KMS-11 (cell line): Measurements from ENCODE around the gene PLA2G2E.

ENCODE experiments used
- H2AFZ ChIP-seq: fragments of 200-600 bp; sonication (generic); 2 replicates; pipeline ENCODE4 v1.6.1; 2016; ENCODE audit warnings: antibody characterized with exemption, mixed run types, low read depth
- H3K27ac ChIP-seq: fragments of 200-600 bp; sonication (generic); 2 replicates; pipeline ENCODE4 v1.6.1; 2016; ENCODE audit warnings: mild to moderate bottlenecking, mixed run types
- H3K27me3 ChIP-seq: fragments of 200-600 bp; sonication (generic); 2 replicates; pipeline ENCODE4 v1.6.1; 2017; ENCODE audit warnings: mild to moderate bottlenecking, low read depth, mixed run types, moderate library complexity; ENCODE audit not compliant: insufficient read depth
- H3K36me3 ChIP-seq: fragments of 200-600 bp; sonication (generic); 2 replicates; pipeline ENCODE4 v1.6.1; 2017; ENCODE audit warnings: mild to moderate bottlenecking, mixed run types; ENCODE audit not compliant: insufficient read depth
- H3K4me1 ChIP-seq: fragments of 200-600 bp; sonication (generic); 2 replicates; pipeline ENCODE4 v1.6.1; 2016; ENCODE audit warnings: mild to moderate bottlenecking, low read depth, mixed run types; ENCODE audit not compliant: poor library complexity, severe bottlenecking
- H3K4me2 ChIP-seq: fragments of 200-600 bp; sonication (generic); 2 replicates; pipeline ENCODE4 v1.7.0; 2016; ENCODE audit warnings: mild to moderate bottlenecking, mixed run types
- H3K4me3 ChIP-seq: fragments of 200-600 bp; sonication (generic); IDR thresholded peaks from 2 replicates; pipeline ENCODE4 v1.6.1; 2017; ENCODE audit warnings: low read depth, low read length, mixed read lengths; ENCODE audit not compliant: insufficient read depth
- H3K79me2 ChIP-seq: fragments of 200-600 bp; sonication (generic); 2 replicates; pipeline ENCODE4 v1.6.1; 2016; ENCODE audit warnings: low read depth, mixed run types; ENCODE audit not compliant: insufficient read depth
- H3K9ac ChIP-seq: fragments of 200-600 bp; sonication (generic); 2 replicates; pipeline ENCODE4 v1.6.1; 2016; ENCODE audit warnings: mild to moderate bottlenecking, mixed run types
- H4K20me1 ChIP-seq: fragments of 200-600 bp; sonication (generic); 2 replicates; pipeline ENCODE4 v1.6.1; 2016; ENCODE audit warnings: mild to moderate bottlenecking, mixed run types; ENCODE audit not compliant: insufficient read depth
- CTCF ChIP-seq: fragments of 200-600 bp; sonication (generic); conservative IDR thresholded peaks from 2 replicates; pipeline ENCODE4 v1.6.1; 2017; ENCODE audit warnings: low read depth, mild to moderate bottlenecking, antibody characterized with exemption, low read length, moderate library complexity, mixed read lengths

Gene PLA2G2E

GRCh38 chr1:19910650-19911049, 12.8 kb downstream of the PLA2G2E start:
- Histone ChIP-seq H3K27me3 (no peaks in the 10 kb centered on the region), H2AFZ (no peak overlapping the region), H3K79me2 (no peaks in the 10 kb centered on the region), H3K9ac (no peak overlapping the region), H3K4me2 (no peak overlapping the region), H3K4me3 (no peak overlapping the region), H3K36me3 (peaks cover 5% of the 10 kb centered on the region; the same call in 1 of the 2 replicates), H3K4me1 (no peaks in the 10 kb centered on the region), H4K20me1 (no peaks in the 10 kb centered on the region), H3K27ac (no peak overlapping the region)
- TF ChIP-seq CTCF: no peak

- Histone ChIP-seq H3K4me1 (no peaks in the 10 kb centered on the region), H3K9ac (no peak overlapping the region), H3K27ac (no peak overlapping the region), H2AFZ (no peak overlapping the region), H3K79me2 (no peaks in the 10 kb centered on the region), H3K27me3 (no peaks in the 10 kb centered on the region), H3K4me3 (no peak overlapping the region), H3K4me2 (no peak overlapping the region), H3K36me3 (peaks cover 5% of the 10 kb centered on the region; the same call in 1 of the 2 replicates), H4K20me1 (no peaks in the 10 kb centered on the region)
- no peak for TF ChIP-seq CTCF
These were observed 13.4 kb downstream of the PLA2G2E start for GRCh38 chr1:19909971-19910370.

GRCh38 chr1:19909392-19909791, 14.0 kb downstream of the PLA2G2E start:
- Histone ChIP-seq H3K4me2 (no peak overlapping the region), H3K4me3 (no peak overlapping the region), H2AFZ (no peak overlapping the region), H3K36me3 (peaks cover 5% of the 10 kb centered on the region; the same call in 1 of the 2 replicates), H3K9ac (no peak overlapping the region), H3K79me2 (no peaks in the 10 kb centered on the region), H3K4me1 (no peaks in the 10 kb centered on the region), H4K20me1 (no peaks in the 10 kb centered on the region), H3K27ac (no peak overlapping the region), H3K27me3 (no peaks in the 10 kb centered on the region)
- TF ChIP-seq CTCF: no peak

GRCh38 chr1:19907456-19907855, 16.0 kb downstream of the PLA2G2E start:
- no peak for TF ChIP-seq CTCF
- H3K79me2 ChIP-seq: no peaks in the 10 kb centered on the region
- no peak overlapping the region for H3K9ac ChIP-seq
- no peaks in the 10 kb centered on the region for H3K36me3 ChIP-seq
- H3K4me1 ChIP-seq: no peaks in the 10 kb centered on the region
- H3K4me3 ChIP-seq: no peak overlapping the region
- no peak overlapping the region for H2AFZ ChIP-seq
- no peak overlapping the region for H3K27ac ChIP-seq
- H3K4me2 ChIP-seq: no peak overlapping the region
- no peaks in the 10 kb centered on the region for H3K27me3 ChIP-seq
- no peaks in the 10 kb centered on the region for H4K20me1 ChIP-seq
